Fibroblast of skin of back (primary cell): Measurements from ENCODE around the gene HK2.
A peak's percentile ranks its signal among the peaks of the same experiment; 100 is the strongest.

Experiments used
- DNase-seq: peaks from one replicate; pipeline ENCODE4 v3.0.0-alpha.2; 2013

HK2 gene

GRCh38 chr2:74857725-74858124 lies 23.8 kb downstream of the HK2 start:
- no peak for DNase-seq

GRCh38 chr2:74858281-74858680 lies 24.4 kb downstream of the HK2 start:
- DNase-seq: no peak

- DNase-seq: no peak
These were observed 26.2 kb downstream of the HK2 start for GRCh38 chr2:74860079-74860478.

GRCh38 chr2:74860521-74860920 lies 26.6 kb downstream of the HK2 start:
- no peak for DNase-seq

GRCh38 chr2:74861531-74861930 lies 27.6 kb downstream of the HK2 start:
- no peak for DNase-seq

- no peak for DNase-seq
These were observed 28.4 kb downstream of the HK2 start for GRCh38 chr2:74862020-74862964.

- DNase-seq: no peak
These were observed 29.9 kb downstream of the HK2 start for GRCh38 chr2:74863802-74864248.

- peak; percentile 72 for DNase-seq
These were observed 31.1 kb downstream of the HK2 start for GRCh38 chr2:74864728-74865722.

- no peak for DNase-seq
These were observed 32.1 kb downstream of the HK2 start for GRCh38 chr2:74865770-74866674.

GRCh38 chr2:74867841-74868658 lies 34.1 kb downstream of the HK2 start:
- DNase-seq: peak; percentile 80

- no peak for DNase-seq
These were observed 35.6 kb downstream of the HK2 start for GRCh38 chr2:74869517-74869916.

GRCh38 chr2:74870951-74871350 lies 37.0 kb downstream of the HK2 start:
- DNase-seq: no peak

GRCh38 chr2:74871414-74871813 lies 37.5 kb downstream of the HK2 start:
- no peak for DNase-seq

- DNase-seq: no peak
These were observed 38.5 kb downstream of the HK2 start for GRCh38 chr2:74872389-74872836.

GRCh38 chr2:74873012-74873665 lies 39.2 kb downstream of the HK2 start:
- DNase-seq: no peak

- no peak for DNase-seq
These were observed 40.0 kb downstream of the HK2 start for GRCh38 chr2:74873678-74874640.

- peak; percentile 51 for DNase-seq
These were observed 42.4 kb downstream of the HK2 start for GRCh38 chr2:74876081-74876886.

GRCh38 chr2:74877376-74877775 lies 43.4 kb downstream of the HK2 start:
- DNase-seq: no peak
